HG03039 (cell line): ENCODE measurements around the gene ATP1A2.

ENCODE experiments used
- ATAC-seq: cut with Tn5 transposase; IDR thresholded peaks from one replicate; pipeline ENCODE4 v1.9.1; 2021; ENCODE audit warnings: mild to moderate bottlenecking, moderate library complexity; ENCODE audit not compliant: unreplicated experiment

Gene ATP1A2

DNA sequence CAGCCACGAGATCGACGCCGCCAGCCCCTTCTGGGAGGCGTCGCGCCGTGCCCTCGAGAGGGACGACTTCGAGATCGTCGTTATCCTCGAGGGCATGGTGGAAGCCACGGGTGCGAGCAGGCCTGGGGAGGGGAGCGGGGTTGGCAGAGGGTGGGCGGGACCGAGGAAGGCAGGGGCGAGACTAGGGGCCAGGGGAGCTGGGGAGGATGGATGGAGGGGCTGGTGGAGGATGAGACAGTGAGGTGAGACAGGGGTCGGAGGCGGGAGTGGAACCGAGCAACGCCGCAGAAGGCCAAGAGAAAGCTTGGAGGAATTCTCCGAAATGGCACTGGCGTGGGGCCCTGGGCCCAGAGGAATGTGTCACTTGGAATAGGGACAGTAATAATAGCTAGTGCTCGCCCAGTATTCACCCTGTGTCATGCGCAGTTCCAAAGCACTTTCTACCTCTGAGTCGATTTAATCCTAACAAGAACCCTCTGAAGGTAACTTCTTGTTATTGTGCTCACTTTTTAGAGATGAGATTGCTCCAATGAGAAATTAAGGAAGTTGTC lies 30.7 kb upstream of the ATP1A2 start:
- ATAC-seq: no peak

DNA sequence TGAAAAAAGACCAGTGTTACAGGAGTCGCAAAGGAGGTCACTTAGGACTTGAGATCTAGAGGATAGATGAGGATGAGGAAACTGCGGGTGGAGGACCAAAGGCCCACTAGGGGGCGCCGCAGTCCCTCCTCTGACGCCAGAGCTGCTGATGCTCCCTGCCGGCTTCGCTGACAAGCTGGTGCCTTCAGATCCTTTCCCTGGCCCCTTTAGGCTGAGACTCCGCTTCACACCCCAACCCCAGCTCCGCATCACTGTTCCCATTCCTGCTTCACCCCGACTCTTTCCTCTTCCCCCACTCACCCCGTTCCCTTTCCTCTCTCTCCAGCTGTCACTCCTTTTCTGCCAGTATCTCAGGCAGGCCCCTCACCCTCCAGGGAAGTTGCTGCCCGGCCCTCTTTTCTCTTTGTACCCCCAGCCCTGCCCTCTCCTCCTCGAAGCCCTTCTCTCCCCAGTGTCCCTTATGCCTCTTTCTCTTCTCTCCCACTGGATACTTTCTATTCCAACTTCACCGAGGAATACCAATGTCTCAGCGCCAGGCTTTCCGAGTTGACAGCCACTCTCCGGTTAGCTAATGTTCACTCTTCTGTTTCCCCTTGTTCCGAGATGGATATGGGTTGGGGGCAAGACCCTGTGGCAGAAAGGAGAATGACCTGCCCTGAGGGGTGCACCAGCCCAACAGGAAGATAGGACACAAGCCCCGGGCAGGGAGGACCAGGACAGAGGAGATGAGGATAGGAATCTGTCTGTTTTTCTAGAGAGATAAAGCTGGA lies 29.7 kb upstream of the ATP1A2 start:
- ATAC-seq: peak; percentile 41

DNA sequence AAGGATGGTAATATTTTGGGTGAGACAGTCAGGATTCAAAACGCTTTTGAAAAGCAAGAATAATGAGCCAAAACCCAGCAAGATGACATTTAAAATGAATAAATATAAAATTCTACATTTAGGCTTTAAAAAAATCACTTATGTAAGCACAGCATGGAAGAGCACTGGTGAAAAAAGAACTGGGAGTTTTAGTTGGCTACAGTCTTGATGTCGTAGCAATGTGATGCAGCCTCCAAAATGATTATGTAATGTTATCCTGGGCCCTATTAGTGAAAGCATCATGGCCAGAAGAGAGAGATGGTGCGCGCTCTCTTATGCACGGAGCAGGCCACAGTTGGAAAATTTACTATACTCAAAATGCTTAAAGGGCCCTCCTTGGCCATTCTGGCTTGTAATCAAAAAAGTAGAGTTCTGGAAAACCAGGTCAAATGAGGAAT lies 29.1 kb upstream of the ATP1A2 start:
- ATAC-seq: no peak

DNA sequence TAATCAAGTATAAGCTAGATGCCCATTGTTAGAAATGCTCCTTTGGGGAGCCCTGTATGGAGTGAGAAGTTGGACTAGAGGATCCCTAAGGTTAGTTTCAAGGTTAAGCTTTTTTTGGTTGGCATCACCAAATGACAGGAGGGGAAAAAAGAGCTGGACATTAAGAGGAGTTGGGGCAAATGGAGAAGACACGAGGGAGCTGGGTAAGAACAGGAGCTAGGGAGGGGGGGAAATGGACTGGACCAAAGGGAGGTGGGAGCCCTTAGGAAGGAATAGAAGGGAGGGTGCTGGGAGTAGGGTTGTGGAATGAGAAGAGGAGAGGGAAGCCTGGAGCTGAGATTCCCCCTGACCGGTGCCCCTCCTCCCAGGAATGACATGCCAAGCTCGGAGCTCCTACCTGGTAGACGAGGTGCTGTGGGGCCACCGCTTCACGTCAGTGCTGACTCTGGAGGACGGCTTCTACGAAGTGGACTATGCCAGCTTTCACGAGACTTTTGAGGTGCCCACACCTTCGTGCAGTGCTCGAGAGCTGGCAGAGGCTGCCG lies 28.4 kb upstream of the ATP1A2 start:
- ATAC-seq: no peak

DNA sequence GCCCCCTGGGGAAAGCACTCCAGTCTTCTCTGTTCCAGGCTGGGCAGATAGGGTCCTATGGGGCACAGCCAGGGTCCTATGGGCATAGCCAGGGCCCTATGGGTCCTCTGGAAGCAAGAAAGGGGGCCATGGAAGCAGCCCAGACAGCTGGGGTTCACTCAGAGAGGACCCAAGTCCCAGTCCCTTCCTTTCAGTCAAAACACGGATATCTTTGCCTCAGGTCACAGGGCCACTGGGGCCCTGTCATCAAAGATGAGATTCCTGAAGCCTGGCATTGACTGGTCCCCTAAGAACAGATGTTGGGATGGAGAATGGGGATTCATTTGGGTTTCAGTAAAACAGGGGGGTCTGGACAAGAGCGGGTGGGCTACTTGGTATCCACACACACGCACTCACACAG lies 25.7 kb upstream of the ATP1A2 start:
- ATAC-seq: no peak

DNA sequence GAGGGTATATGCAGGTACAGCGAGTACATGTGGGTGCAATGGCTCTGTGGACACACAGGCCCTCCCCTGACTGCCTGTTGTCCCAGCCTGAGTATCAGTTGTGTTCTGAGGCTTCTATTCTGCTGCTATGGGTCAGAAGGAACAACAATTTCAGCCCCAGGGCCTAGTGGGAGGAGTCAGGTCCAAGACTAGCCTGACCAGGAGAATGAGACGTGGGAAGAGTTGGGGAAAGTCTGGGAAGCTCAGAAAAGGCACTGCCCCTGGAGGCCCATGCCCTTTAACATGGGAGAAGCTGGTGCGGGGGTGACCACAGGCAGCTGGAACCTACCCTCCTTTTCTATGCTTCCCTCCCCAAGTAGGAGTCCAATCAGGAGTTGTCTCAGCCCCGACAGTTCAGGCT lies 24.8 kb upstream of the ATP1A2 start:
- no peak for ATAC-seq

DNA sequence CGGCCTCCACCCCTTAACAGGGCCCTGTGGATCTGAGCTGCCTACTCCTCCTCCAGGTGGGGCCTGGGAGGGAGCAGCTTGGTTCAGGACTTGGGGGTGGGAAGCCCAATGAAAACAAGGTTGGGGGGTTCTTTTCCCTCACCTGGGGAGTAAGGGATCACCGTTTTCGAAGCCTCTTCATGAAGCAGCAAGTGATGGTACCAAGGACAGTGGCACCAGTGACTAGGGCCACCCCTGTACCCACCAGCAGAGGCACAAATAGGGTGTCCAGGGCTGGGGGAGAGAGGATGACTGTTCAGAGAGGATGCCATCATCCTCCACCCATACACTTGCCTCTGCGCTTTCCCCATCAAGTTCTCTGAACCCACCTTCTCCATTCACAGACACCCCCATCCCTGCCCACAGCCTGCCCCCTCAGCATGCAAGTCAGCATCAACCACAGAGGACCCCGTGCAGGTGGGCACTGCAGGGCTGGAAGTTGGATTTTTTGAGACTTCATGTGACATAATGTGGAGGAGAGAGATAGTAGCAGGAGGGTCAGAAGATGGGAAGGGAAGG lies 23.8 kb upstream of the ATP1A2 start:
- ATAC-seq: no peak

DNA sequence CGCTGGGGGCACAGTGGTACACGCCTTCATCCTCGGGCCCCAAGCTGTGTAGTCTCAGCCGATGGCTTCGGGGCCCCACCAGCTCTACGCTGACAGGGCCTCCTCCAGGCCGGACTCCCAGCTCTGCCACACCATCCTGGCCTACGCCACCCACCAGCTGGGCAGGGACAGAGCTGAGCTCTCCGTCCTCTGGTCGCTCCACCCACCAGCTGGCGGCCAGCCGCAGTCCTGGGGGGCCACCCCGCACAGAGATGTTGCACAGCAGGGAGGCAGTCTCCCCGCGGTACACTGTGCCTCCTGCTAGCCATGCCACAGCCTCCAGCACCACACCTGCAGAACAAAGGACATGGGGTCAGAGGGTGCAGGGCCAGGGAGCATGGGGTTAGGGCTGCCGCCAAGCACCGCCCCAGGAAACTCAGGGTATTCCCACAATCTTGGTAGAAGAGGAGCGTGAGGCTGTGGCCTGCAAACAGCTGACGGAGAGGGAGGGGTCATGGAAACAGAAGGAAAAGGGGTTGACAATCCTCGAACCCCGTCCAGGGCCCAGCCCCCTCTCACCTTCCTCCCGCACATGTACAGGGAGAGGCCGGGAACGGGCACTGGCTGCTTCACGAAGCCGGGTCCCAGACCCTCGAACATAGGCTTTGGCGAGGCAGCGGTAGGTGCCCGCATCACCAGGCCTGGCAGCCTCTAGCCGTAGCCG lies 23.0 kb upstream of the ATP1A2 start:
- no peak for ATAC-seq

DNA sequence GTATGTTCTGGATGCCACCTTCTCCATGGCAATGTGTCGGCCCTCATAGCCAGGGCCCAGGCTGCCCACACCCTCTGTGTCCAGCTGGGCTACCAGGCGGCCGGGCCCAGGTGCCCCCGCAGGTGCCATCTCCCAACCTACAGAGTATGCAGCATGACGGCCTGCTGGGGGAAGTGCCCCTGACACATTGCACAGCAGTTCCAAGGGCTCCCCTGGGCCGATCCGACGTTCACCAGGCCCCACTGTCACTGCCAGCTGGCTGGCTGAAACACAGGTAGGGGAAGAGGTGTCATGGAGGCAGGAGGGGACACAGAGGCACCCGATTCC lies 22.5 kb upstream of the ATP1A2 start:
- no peak for ATAC-seq

DNA sequence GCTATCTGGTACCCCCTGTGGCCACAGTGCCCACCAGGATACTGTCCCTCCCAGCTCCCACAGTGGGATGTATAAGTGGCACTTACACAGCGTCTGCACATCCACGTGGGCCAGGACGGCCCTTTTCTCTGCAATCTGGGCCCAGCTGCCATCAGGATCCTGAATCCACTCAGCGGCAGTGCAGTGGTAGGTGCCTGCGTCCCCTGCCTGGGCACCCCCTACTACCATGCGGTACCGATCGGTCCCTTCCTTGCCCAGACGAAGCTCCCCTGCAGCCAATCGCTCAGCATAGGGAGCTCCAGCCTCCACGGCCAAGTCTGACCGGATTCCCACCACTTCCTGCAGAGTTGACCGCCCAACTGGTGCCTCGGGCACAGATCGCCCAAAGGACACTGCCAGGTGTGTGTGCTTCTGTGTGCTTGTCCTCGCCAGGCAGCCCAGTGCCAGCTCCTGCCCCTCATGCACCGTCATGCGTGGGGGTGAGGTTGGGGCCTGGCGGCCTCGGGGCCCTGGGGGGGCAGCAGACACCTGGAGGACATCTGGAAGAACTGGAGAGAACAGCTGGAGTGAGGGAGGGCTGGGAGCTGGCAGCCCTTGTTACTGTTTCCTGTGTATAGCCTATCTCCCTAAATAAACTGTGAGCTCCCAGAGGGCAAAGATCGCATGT lies 21.8 kb upstream of the ATP1A2 start:
- ATAC-seq: no peak

DNA sequence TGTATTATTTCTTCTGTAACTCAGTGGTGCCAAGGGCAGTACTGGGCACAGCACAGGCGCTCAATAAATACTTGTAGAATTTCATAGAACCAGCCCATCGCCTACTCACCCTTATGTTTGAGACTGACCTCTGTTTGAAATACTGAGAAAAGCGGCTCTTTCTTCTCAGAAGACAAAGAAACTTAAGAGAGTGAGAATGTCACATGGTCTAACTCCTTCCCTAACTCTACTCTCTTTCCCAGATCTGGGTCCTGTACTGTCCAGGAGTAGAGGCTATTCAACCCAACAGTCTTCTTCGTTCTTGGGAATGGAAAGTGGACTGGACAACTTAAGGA lies 21.3 kb upstream of the ATP1A2 start:
- ATAC-seq: no peak

DNA sequence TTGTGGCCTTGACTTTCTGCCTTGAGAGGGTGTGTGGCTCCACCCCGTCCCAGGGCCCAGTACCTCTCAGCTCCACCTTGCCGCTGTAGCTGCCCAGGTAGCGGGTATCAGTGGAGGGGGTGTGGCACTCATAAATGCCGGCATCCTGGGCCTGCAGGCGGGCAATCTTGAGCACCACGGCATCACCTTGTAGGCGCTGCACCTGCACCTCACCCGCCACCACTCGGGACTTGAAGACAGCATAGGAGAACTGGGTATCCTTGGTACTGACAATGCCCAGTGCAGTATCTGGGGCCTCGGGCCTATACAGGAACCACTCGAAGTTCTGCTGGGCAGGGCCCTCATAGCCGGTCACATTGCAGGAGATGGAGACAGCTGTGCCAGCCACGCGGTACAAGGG lies 20.8 kb upstream of the ATP1A2 start:
- ATAC-seq: no peak

DNA sequence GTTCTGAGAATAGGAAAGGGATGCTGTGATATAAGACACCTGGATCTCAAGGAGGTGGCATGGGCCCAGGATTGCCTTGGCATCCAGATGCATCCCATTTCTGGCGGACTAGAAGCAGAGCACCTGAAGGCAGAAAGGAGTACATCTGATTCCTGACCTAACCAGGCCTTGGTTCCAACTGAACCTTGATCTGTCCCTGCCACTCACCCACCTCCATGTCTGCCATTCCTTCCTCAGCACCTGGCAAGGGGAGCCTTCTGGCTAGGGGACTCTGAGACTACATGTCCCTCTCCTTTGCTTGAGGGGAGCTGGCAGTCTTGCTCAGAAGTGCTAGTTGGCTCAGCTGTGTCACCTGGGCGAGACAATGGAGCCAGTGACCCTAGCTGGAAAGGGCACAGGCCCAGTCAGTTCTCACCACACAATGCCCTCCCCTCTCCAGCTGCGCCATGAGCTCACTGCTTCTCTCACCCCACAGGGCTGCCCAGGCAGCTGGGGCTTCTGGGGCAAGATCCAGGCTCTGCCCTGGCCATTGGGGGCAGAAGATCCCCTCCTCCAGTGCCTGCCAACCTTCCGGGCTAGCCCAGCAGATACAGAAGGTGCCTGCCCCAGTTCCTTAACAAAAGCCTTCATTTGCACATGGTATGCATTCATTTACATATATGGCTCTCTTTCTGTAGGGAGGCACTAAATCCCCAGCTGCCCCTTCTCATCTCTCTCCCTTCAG lies 20.0 kb upstream of the ATP1A2 start:
- ATAC-seq: no peak

DNA sequence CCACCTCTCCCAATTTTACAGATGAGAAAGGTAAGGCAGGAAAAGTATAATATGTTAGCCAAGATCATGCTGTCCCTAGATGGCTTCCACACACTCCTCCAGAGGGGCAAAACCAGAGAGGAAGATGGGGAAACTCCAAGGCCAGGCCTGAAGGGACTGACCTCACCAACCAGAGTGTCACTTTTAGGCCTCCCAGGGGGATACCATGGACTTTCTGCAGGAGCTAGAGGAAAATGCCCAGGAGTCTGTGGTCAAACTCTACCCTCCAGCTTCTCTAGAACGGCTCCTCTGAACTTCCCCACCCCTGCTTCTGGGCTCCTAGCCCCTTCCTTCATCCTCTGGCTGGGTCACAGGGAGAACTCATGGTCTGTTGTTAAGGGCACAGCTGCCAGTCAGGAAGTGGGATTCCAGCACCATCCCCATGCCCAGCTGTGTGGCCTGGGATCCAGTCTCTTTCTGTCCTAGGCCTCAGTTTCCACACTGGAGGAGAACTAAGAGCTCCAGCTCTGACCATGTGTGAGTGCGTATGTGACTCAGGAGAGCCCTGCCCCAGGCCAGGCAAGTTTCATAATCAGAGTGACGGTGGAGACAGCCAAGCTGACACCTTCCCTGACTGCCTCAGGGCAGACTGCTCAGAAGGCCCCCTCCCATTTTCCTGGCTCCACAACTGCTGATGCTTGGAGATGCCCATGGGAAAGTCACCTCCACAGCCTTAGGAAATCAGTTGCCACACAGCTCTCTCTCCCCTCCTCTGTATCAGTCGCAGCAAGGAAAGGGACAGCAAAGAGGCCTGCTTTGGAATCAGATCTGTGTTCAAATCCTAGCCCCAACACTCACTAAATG lies 19.1 kb upstream of the ATP1A2 start:
- no peak for ATAC-seq

DNA sequence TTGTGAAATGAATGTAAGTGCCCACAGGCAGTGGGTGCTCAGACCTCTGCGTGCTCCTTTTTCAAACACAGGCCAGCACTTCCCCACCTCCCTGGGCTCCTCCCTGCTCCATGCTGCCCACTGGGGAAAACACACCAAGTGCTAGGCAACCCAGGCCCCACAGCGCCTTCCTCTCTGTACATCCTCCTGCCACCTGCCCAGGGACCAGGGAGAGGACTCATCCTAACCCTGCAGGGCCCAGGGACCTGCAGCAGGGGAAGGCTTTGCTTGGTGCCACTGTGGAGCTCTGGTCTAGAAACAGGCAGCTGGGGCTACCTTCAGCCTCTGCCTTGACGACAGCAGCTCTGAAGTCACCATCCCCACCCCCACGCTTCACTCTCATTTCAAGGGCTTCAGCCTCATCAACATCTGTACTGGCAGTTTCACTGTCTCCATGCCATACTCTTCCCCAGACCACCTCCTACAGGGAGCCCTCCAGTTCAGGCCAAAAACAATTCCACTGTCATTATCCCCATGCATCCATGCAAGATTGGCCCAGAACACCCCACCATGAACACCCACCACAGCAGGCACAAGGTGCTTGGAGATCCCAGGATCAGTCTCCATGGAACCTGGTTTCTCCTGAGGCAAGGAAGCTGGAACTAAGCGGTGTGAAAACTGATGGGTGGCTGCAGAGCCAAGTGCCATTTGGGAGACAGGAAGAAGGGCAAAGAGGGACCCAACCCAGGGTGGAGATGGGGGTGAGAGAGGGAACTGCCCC lies 18.2 kb upstream of the ATP1A2 start:
- no peak for ATAC-seq

DNA sequence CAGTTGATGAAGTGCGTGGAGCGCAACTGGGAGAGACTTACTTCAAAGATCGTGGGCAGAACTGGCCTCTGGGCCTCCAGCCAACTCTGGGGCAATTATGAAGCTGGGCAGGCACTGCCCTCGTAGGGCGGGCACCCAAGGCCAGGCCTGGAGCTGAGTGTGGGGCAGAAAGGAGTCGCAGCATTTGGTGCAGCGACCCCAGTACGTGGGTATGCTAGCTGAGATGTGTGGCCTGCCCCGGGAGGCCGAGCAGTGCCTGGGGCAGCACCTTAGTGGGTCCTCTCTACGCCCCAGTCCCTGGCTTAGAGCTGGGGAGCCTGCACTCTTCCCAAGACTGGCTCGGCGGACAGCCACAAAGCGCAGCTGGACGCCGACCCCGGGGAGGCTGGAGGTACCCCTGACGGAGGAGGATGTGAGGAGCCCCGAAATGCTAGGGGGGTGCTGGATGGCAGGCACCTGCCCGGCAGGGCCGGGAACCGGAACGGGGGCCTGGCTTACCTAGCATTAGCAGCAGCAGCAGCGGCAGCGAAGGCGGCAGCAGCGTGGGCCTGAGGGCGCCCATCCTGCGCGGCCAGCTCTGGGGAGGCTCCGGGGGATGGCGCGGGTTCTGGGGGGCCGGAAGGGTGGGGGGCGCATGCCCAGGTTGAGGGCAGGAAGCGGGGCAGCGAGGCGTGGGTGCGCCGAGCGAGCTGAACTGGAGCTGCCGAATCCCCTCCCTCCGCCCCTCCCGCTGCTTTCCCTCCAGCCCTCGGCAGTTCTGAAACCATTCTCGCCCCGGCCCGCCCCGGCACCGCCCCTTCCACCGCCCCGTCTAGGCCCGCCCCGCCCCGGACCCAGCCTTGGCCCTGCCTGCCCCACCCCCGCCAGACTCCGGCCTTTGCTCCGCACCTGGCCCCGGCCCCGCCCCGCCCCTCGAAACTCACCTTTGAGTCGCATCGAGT lies 17.4 kb upstream of the ATP1A2 start, which contains the start of gene IGSF8:
Gene IGSF8, minus strand, starts transcription at position 709 of the 941 bp plus-strand sequence. Its CDS starts 147 bp downstream, at position 562.
- peak; percentile 34 for ATAC-seq

DNA sequence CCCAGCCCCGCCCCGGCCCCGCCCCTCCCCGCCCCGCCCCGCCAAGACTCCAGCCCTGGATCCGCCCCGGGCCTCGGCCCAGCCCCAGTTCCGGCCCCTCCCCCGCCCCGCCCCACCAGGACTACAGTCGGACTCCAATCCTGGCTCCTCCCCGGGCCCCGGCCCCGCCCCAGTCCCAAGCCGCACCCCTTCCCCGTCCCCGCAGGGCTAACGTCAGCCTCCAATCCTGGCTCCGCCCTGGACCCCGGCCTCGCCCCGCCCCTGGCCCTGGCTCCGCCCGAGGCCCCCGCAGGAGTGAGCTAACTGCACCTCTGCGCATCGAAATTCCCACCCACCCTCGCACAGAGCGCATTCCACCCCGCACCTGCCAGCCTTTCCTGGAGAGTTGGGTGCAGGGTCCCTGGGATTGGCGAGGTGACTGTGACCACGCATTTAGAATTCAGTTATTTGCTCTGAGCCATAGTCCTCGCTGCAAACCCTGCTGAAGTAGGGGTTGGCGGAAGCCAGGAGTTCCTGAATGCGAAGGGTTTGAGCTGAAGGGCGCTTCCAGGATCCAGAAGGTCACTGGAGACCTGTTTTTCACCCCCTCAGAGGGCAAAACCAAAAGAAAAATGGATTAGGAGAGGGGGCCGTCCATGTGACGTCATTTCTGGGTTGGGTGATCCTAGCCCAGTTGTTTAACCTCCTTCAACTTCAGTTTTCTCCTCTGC lies 16.6 kb upstream of the ATP1A2 start:
- ATAC-seq: peak; percentile 83
